Measurements from ENCODE around the gene DNAJA3.

Gene DNAJA3

GRCh38 chr16:4407543-4408322 lies 17.9 kb upstream of the DNAJA3 start:
- no peak for DNase-seq

GRCh38 chr16:4408323-4408690 lies 17.4 kb upstream of the DNAJA3 start:
- no peak for DNase-seq

GRCh38 chr16:4409081-4409932 lies 16.4 kb upstream of the DNAJA3 start:
- no peak for DNase-seq

- DNase-seq = no peak
Measured at GRCh38 chr16:4410335-4411075, 15.2 kb upstream of the DNAJA3 start.

- no peak for DNase-seq
Measured at GRCh38 chr16:4411684-4412083, 14.0 kb upstream of the DNAJA3 start.

GRCh38 chr16:4412159-4412558 lies 13.5 kb upstream of the DNAJA3 start:
- DNase-seq = no peak

- DNase-seq = no peak
Measured at GRCh38 chr16:4412854-4413253, 12.8 kb upstream of the DNAJA3 start.

- DNase-seq = peak; percentile 86 to 91
Measured at GRCh38 chr16:4414187-4414917, 11.3 kb upstream of the DNAJA3 start.

- DNase-seq = peak; percentile 77 to 79
Measured at GRCh38 chr16:4415538-4416199, 10.0 kb upstream of the DNAJA3 start.

- DNase-seq = peak; percentile 98 to 99
Measured at GRCh38 chr16:4416200-4417032, 9.3 kb upstream of the DNAJA3 start, which contains the start of gene CORO7. CORO7 (minus strand) TSS chr16:4416596; CDS start chr16:4416518, 78 bp downstream.

- no peak for DNase-seq
Measured at GRCh38 chr16:4419402-4419959, 6.2 kb upstream of the DNAJA3 start.

GRCh38 chr16:4420505-4421105 lies 5.1 kb upstream of the DNAJA3 start:
- no peak for DNase-seq

GRCh38 chr16:4426021-4426684 lies 485 bp downstream of the DNAJA3 start:
- DNase-seq = no peak

- no peak for DNase-seq
Measured at GRCh38 chr16:4426722-4427372, 1.2 kb downstream of the DNAJA3 start.

- DNase-seq = no peak
Measured at GRCh38 chr16:4428500-4428899, 2.8 kb downstream of the DNAJA3 start.

GRCh38 chr16:4431023-4431422 lies 5.4 kb downstream of the DNAJA3 start:
- DNase-seq = no peak

GRCh38 chr16:4433228-4433627 lies 7.6 kb downstream of the DNAJA3 start:
- DNase-seq = no peak

- DNase-seq = no peak
Measured at GRCh38 chr16:4433914-4434787, 8.5 kb downstream of the DNAJA3 start.

Data from CD4-positive, alpha-beta T cell treated with Interleukin-1 beta for 1 hour (primary cell).